ENCODE data around the gene FOXE3.
"Not testable (repeated sequence)": the region's sequence is repeated elsewhere in the genome, so short reads cannot be mapped to it uniquely, and the experiment has no call there.

- TF ChIP-seq CHD4 (IDR thresholded peaks at IDR 0.05; ENCODE audit: borderline replicate concordance); POLR2A (IDR thresholded peaks at IDR 0.05; ENCODE audit: low read length); SREBF2 (IDR thresholded peaks at IDR 0.05); FOXS1 (CRISPR knock-in tag; IDR thresholded peaks at IDR 0.05): not testable (repeated sequence)
- TF ChIP-seq, protein P1, sequence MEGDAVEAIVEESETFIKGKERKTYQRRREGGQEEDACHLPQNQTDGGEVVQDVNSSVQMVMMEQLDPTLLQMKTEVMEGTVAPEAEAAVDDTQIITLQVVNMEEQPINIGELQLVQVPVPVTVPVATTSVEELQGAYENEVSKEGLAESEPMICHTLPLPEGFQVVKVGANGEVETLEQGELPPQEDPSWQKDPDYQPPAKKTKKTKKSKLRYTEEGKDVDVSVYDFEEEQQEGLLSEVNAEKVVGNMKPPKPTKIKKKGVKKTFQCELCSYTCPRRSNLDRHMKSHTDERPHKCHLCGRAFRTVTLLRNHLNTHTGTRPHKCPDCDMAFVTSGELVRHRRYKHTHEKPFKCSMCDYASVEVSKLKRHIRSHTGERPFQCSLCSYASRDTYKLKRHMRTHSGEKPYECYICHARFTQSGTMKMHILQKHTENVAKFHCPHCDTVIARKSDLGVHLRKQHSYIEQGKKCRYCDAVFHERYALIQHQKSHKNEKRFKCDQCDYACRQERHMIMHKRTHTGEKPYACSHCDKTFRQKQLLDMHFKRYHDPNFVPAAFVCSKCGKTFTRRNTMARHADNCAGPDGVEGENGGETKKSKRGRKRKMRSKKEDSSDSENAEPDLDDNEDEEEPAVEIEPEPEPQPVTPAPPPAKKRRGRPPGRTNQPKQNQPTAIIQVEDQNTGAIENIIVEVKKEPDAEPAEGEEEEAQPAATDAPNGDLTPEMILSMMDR (IDR thresholded peaks at IDR 0.05): not testable (repeated sequence)
Observed at GRCh38 chr1:47457547-47457946, 41.5 kb downstream of the FOXE3 start.

Measured in A549 (cell line).